ENCODE data around the gene TF.
"Not testable (repeated sequence)": the region's sequence is repeated elsewhere in the genome, so short reads cannot be mapped to it uniquely, and the experiment has no call there.

Gene TF

DNA sequence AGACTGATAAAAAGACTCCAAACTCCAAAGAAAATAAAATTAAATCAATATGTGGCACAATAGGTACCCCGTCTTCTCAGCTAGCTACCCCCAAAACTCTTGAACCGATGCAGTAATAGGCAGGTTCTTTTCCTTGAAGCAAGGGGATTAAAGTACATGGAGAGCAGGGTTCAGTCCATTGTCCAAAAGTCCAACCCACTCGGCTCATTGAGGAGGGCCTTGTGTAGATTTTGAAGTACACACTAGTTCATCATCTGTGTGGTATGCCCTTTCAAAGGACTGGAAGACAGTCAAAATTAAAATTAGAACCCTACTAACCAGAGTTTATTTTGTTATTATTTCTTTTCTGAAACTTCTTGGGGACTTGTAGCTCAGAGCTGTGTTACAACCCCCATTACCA, 23.3 kb downstream of the TF start:
- DNase-seq, result no peak

- no peak for DNase-seq
Measured at GRCh38 chr3:133773732-133774131, 27.5 kb downstream of the TF start.

DNA sequence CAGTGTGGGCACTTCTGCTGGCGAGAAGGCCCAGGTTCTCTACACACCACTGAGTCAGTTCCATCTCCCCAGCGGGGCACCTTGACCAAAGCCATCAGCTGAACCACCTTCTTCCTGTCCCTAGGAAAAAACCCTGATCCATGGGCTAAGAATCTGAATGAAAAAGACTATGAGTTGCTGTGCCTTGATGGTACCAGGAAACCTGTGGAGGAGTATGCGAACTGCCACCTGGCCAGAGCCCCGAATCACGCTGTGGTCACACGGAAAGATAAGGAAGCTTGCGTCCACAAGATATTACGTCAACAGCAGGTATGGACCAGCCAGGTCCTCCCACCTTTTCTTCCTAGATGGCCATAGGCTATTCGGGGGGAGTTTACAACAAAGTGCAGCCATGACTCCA, 29.1 kb downstream of the TF start:
- DNase-seq, result no peak

DNA sequence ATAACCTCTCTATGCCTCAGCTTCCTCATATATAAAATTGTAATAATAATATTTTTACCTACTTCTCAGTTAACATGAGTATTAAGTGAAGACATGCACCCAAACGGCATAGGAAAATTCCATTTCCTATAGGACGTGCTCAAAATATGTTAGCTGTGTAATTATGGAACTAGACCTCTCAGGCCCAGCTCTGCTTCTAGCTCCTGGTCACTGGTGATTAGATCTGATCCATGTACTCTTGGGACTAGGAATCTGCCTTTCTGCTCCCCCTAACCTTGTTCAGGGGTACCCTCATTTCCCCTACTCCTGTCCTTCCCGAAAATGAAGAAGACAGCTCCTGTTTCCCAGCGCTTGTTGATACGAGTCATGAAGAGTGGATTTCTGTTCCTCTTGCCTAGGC, 29.6 kb downstream of the TF start:
- DNase-seq, result no peak

- no peak for DNase-seq
Measured at GRCh38 chr3:133776794-133777438, 30.7 kb downstream of the TF start.

DNA sequence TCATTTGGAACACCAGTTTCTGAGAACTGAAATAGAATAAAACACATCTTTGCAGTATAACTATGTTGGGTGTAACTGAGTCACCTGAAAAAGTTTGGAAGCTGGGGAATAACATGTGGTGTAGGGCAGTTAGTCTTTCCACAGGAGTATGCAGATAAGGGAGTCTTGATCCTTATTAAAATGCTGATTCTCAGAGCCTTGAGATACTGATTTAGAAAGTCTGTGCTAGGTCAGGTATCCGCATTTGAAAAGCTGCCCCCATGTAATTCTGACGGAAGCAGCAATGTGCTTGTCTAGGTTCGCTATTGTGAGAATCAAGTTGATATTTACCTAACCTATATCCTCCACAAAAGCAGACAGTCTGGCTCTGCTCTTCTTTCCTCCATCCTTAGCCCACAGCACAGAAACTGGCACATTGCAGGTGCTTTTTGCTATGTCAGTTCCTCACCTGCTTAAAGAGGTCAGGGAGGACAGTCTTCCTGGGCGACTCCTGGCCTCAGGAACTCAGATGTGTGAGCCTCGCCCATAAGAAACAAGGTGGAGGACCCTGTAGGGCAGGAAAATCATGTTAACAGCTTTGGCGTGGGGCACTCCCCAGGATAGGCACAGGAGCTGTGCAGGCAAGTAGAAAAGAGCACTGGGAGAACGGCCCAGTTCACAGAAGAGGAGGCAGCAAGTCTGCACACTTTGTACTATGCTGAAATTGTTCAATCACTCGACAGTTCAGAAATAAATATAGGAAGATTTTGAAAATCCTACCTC, 31.8 kb downstream of the TF start:
- DNase-seq, result no peak

DNA sequence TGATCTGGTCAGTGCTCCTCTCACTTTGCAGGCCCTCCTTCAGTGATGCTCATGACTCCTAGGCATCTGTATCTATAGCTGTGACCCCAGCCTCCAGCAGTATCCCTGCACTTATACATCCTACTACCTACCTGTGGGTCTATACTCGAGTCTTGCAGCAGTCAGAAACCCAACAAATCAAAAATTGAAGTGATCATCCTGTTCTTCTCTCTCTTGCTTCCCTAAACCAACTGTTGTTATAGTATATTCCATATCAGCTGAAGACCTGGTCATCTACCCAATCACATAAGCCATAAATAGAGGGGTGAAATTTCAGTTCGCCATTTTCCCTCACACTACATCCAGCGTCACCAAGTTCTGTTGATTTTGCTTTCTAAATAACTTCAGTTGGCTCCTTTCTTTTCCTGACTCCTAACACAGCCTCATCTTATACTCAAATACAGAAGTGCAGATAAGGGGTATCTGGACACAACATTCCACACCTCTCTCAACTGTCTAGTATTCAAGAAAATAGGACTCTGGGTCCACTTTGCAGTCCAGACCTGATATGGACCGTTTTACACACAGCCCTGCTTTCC, 33.5 kb downstream of the TF start:
- no peak for DNase-seq

DNA sequence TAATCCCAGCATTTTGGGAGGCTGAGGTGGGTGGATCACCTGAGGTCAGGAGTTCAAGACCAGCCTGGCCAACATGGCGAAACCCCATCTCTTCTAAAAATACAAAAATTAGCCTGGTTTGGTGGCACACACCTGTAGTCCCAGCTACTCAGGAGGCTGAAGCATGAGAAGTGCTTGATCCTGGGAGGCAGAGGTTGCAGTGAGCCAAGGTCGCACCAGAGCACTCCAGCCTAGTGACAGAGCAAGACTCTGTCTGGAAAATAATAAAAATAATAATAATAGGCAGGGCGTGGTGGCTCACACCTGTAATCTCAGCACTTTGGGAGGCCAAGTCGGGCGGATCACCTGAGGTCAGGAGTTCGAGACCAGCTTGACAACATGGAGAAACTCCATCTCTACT, 34.6 kb downstream of the TF start:
- not testable (repeated sequence) for DNase-seq

- DNase-seq, result no peak
Measured at GRCh38 chr3:133781570-133781969, 35.4 kb downstream of the TF start.

GRCh38 chr3:133782454-133782853, 36.3 kb downstream of the TF start:
- DNase-seq, result no peak

- no peak for DNase-seq
Measured at GRCh38 chr3:133783762-133784161, 37.6 kb downstream of the TF start.

DNA sequence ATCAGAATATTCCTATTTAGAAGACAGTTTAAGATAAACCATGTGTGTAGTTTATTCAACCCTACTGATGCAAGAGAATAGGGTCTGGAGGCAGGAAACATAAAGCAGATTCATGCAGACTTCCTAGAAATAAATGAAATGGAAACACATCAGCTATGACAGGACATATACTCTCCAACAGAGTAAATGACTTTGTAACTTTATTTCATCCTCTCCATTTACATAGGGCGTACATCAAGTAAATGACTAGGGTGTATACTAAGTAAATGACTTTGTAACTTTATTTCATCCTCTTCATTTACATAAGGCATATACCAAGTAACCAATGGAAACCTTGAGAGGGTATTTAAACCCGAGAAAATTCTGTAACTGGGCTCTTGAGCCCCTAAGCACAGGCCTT, 41.8 kb downstream of the TF start:
- no peak for DNase-seq

DNA sequence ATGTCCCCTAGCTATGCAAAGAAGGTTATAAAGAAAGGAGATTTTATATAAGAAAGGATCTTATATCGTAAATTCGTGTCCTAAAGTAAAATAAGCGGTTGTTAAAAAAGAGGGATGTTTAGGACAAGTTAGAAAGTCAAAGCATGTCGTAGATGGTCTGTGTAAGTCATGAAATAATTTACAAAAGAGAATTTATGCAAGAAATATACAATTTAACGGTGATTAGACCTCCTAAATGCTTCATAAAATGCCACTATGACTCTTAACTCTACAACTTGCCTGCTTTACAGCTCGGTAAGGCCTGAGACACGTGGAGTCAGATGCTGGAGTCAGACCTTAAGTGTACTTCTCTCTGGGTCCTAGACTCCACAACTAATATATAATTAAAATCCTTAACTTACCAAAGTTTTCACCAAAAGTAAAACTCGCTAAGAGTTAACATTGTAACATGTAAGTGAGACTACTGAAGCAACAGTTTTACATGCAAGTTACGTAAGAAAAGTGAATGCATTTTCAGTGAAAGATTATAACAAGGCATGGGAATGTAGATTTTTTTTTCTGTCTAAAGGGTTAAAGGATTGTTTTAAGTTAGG, 46.1 kb downstream of the TF start:
- DNase-seq, result no peak

DNA sequence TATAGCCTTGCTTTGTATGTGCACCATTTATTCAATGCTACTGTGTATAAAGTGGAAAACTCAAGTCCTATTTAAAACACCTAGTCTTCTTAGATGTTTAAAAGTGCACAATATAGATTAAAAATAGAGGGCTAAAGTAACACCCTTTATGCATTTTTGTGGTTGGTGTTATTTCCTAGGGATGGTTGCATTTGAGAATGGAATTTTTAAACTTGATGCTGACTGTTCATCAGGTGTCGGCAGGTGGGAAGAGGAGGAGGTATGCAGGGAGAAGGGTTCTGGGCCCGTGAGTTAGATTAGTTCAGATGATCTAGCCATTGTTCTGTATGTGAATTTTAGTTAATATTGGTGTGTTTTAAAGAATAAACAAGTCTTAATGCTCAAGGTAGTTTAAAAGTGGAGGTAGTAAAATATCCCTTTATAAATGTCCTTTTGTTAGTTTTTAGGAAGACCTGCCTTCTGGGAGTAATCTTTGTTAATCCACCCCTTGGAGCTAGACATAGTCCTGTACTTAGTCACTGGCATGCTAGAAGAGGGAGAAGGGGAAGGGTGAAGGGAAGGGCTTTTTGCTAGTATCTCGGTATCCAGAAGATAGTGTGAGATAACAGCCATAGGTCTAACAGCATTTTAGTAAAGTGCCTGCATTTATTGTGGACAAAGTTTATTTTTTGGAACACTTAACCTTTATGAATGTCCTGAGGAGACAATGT, 51.4 kb downstream of the TF start:
- DNase-seq, result no peak

GRCh38 chr3:133799794-133800585, 53.8 kb downstream of the TF start:
- no peak for DNase-seq

DNA sequence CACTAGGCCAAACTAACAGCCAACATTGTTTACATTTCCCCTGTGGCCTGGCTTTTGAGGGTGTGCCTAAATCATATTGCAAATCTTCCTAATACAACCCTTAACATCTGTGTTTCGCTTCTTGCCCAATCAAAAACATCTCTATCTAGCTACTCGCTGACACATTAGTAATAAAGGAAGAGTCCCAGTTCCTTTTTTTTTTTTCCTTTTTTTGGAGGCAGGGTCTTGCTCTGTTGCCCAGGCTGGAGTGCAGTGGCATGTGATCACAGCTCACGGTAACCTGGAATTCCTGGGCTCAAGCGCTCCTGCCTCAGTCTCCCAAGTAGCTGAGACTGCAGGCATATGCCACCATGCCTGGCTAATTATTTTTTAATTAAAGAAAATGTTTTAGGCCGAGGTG, 57.3 kb downstream of the TF start:
- no peak for DNase-seq

GRCh38 chr3:133804896-133805295, 58.7 kb downstream of the TF start:
- no peak for DNase-seq

DNA sequence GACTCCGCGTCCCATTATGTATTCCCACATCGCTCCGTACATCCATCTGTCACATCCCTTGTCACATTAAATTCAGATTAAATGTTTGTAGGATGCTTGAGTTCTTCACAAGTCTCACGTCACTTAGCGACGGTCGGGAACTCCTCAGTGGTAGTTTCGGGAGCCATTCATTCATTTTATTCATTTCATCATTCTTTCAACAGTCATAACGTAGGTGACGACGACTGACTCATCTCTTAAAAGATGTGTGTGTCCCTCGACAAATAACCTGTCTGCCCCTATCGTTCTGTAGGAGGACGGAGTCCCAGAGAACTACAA, 59.1 kb downstream of the TF start:
- no peak for DNase-seq

- DNase-seq, result peak; percentile 78
Measured at GRCh38 chr3:133805702-133806475, 59.7 kb downstream of the TF start, which contains the start of gene SRPRB. TSS of gene SRPRB (plus strand) at chr3:133805815. CDS start at chr3:133805849, 34 bp downstream.

GRCh38 chr3:133812872-133813271, 66.7 kb downstream of the TF start:
- DNase-seq, result no peak

DNA sequence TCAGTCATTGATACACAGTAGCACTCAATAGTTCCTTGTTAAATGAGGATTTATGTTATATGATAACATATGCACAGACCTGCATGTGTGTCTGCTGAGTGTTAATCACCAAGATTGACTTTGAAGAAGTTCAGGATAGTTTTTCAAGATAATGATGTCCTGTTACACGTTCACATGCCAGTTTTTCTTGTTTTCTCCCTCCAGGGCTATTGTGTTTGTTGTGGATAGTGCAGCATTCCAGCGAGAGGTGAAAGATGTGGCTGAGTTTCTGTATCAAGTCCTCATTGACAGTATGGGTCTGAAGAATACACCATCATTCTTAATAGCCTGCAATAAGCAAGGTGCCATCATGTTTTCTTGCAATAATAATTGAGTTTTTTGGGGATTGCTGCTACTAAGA, 69.2 kb downstream of the TF start:
- DNase-seq, result no peak

GRCh38 chr3:133820129-133820528, 73.9 kb downstream of the TF start:
- DNase-seq, result no peak
